HT-29 (cell line): Measurements from ENCODE around the gene RAI1. TPM values are rescaled to one million over a fixed set of nuclear protein-coding genes. Genes with fewer than 3 reads are reported as not detected.

Experiments
- small RNA-seq: library from RNA; depleted of rRNA; stranded (forward); fragments of <200 nt; gene quantifications from one replicate; pipeline ENCODE3, GENCODE V24; 2014
- total RNA-seq: library from RNA; depleted of rRNA; stranded (reverse); fragments of >200 nt; shearing (Covaris generic); gene quantifications from 2 replicates; pipeline ENCODE4 v1.2.3, GENCODE V29; 2014; rRNA removed

Gene RAI1
- total RNA-seq, 1 experiment from 2014 or later, result 35.4 TPM

Small RNAs within 50 kb of the gene (small RNA-seq; reads per million reads assigned to genes)
- gene MIR33B, result 0.86 reads per million, percentile 25 among the genes with 10 or more reads in this experiment
- not detected for gene MIR6777
- not detected for gene RF02177
- not detected for gene RF02178

Other genes starting within 250 kb of the RAI1 start
- 8.9 and 10.5 TPM in 2 replicates for gene MED9, start 204.5 kb upstream of the RAI1 start, total RNA-seq
- gene RASD1, start 185.1 kb upstream of the RAI1 start, total RNA-seq, result 5.9 and 6.0 TPM in 2 replicates
- gene PEMT, start 89.8 kb upstream of the RAI1 start, total RNA-seq, result 64.4 and 78.5 TPM in 2 replicates
- 296 and 304 TPM in 2 replicates for gene SREBF1, start 155.5 kb downstream of the RAI1 start, total RNA-seq